Ovary (tissue), 9 donors: ENCODE measurements around the gene UNC5C. TPM values are rescaled to one million over a fixed set of nuclear protein-coding genes. Genes with fewer than 3 reads are reported as not detected.

Experiments
- DNase-seq, 5 donors: peaks; one replicate each; pipeline ENCODE4 v3.0.0-alpha.2; 2019 to 2020
- H3K27ac ChIP-seq, 2 donors: fragments of 200-600 bp; one replicate each; pipeline versions ENCODE4 v1.5.1 to v1.8.0; 2019 to 2022
- H3K27me3 ChIP-seq: fragments of 200-600 bp; one replicate; pipeline ENCODE4 v1.8.0; 2022
- H3K36me3 ChIP-seq: fragments of 200-600 bp; sonication (generic); one replicate; pipeline ENCODE4 v1.5.1; 2019
- H3K4me1 ChIP-seq: one replicate; pipeline ENCODE4 v1.8.1; 2013; ENCODE audit warnings: mild to moderate bottlenecking, moderate library complexity; ENCODE audit not compliant: insufficient read depth
- H3K4me3 ChIP-seq: fragments of 200-600 bp; sonication (generic); one replicate; pipeline ENCODE4 v1.5.1; 2017
- H3K9me3 ChIP-seq, 2 donors: fragments of 200-600 bp in 1 of 2; sonication (generic) in 1 of 2; one replicate each; pipeline versions ENCODE4 v1.5.1 to v1.8.1; 2013 to 2019; ENCODE audit warnings: mild to moderate bottlenecking in 1 of 2, moderate library complexity in 1 of 2
- EP300 ChIP-seq: sonication (generic); formaldehyde crosslinking; IDR thresholded peaks from one replicate; pipeline ENCODE4 v1.6.1; 2017; ENCODE audit warnings: antibody characterized with exemption
- POLR2A ChIP-seq: fragments of 450-650 bp; IDR thresholded peaks from one replicate; pipeline ENCODE4 v1.6.1; 2017; ENCODE audit warnings: antibody characterized with exemption, mild to moderate bottlenecking, moderate library complexity
- WGBS, 3 donors: extraction: QIAGEN DNeasy Blood & Tissue Kit in 1 of 3; methylation state at CpG; one replicate each; pipeline versions ENCODE4 v1.1.5 to v1.1.7; 2013 to 2017; 5-methylcytosine and 5-hydroxymethylcytosine counted together
- intact Hi-C, 4 donors: fragments of 100-400 bp; cut with DNase I; formaldehyde crosslinking; loops; one replicate each; pipeline versions ENCODE4 v1.11.0 to v1.15.1; 2022 to 2023
- polyA plus RNA-seq, 2 donors: library from polyadenylated mRNA; stranded (reverse); fragments of 200-250 nt in 1 of 2; fragments of 350-450 nt in 1 of 2; fragmentation: Illumina TruSeq in 1 of 2; extraction: RNeasy Lipid Tissue Mini Kit (QIAGEN cat#74804) in 1 of 2; gene quantifications; one replicate each; pipeline ENCODE4 v1.2.3, GENCODE V29; 2013 to 2014
- total RNA-seq, 7 donors: library from RNA; depleted of rRNA in 2 of 7; stranded (reverse); fragments of >200 nt in 2 of 7; fragmentation: NEBNext Ultra II Directional in 3 of 7; extraction: Animal tissue kit (Norgen Biotek cat#: 25700) in 3 of 7; gene quantifications; one replicate each; pipeline versions ENCODE4 v1.1.0 to v1.2.4, GENCODE V29; 2016 to 2023
- TF ChIP-seq, protein P1 (sequence below), 3 donors: fragments of 450-650 bp in 2 of 3; fragments of 200-600 bp in 1 of 3; IDR thresholded peaks; one replicate each; pipeline versions ENCODE4 v1.5.1 to v1.8.0; 2016 to 2022; ENCODE audit warnings: antibody characterized with exemption in 3 of 3, mild to moderate bottlenecking in 1 of 3
- donor health status: DM: no; HTN: no; CAD: no; lungs with moderate emphysema.
- donor health status: DM: no; HTN: no; CAD: no.
- donor health status: Bipolar disorder and iron deficiency.
- donor health status: DM: yes; HTN: yes; CAD: no.
- donor health status: DM: no; HTN: no; CAD: no.
- donor health status: DM: yes; HTN: yes; CAD: no.

The UNC5C gene
- total and polyA plus RNA-seq, 9 donors = 1.8 to 9.4 (median 3.9) TPM

DNA sequence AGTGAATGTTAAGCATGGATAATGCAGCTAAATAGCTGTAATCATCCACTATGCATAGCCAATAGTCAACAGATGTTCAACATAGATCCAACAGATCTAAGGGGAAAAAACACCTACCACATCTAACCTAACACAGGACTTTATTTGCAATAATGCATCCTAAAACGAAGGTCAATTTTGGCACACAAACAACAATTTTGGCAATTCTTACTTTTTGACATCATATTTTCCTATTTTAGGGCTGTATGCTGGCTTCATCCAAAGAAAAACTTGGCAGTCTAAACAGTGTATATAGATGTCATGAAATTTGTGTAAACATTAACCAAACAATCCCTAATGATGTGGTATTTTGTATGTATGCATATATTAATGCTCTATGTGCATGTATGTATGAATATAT lies 33.2 kb downstream of the UNC5C start:
- 31 to 42% (median 38%) methylated on average over 1 of the region's 1 CpG for WGBS, 3 donors
- TF ChIP-seq, protein P1, sequence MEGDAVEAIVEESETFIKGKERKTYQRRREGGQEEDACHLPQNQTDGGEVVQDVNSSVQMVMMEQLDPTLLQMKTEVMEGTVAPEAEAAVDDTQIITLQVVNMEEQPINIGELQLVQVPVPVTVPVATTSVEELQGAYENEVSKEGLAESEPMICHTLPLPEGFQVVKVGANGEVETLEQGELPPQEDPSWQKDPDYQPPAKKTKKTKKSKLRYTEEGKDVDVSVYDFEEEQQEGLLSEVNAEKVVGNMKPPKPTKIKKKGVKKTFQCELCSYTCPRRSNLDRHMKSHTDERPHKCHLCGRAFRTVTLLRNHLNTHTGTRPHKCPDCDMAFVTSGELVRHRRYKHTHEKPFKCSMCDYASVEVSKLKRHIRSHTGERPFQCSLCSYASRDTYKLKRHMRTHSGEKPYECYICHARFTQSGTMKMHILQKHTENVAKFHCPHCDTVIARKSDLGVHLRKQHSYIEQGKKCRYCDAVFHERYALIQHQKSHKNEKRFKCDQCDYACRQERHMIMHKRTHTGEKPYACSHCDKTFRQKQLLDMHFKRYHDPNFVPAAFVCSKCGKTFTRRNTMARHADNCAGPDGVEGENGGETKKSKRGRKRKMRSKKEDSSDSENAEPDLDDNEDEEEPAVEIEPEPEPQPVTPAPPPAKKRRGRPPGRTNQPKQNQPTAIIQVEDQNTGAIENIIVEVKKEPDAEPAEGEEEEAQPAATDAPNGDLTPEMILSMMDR (IDR thresholded peaks at IDR 0.05) = no peak
- no peak for TF ChIP-seq POLR2A
- no peak for TF ChIP-seq EP300

DNA sequence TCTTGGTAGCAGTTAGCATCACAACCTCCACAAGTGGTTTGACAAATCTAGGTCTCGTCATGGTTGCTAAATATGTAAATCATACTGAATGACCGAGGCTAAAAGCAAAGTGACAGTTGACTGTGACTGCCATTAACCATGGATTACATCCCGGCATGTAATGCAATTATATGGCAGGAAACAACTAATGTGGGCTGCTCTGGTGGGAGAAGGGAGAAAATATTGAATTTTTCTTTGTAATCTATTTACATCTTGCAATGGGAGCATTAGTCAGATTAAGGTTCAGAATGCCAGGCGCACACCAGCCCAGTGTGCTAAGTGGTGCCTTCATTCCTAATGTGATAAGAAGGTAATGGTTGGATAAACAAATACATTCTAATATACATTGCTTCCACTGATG lies 35.8 kb downstream of the UNC5C start:
- WGBS, 3 donors = 94 to 97% (median 95%) methylated on average over 4 of the region's 4 CpGs
- intact Hi-C loops = no loop called here
- H3K36me3 ChIP-seq = no peaks in the 10 kb centered on the region
- no peak overlapping the region for H3K27ac ChIP-seq
- H3K27me3 ChIP-seq = no peaks in the 10 kb centered on the region
- no peak overlapping the region for H3K4me3 ChIP-seq
- no peaks in the 10 kb centered on the region for H3K4me1 ChIP-seq
- TF ChIP-seq EP300 = no peak
- TF ChIP-seq, protein P1 (IDR thresholded peaks at IDR 0.05) = no peak
- no peak for TF ChIP-seq POLR2A
- no peak for DNase-seq
- H3K9me3 ChIP-seq = no peaks in the 10 kb centered on the region

More for the DNA sequence above, 33.2 kb downstream of the UNC5C start:
- no peaks in the 10 kb centered on the region for H3K36me3 ChIP-seq
- H3K9me3 ChIP-seq = no peaks in the 10 kb centered on the region
- no peak for DNase-seq
- H3K27ac ChIP-seq = no peak overlapping the region
- no peaks in the 10 kb centered on the region for H3K27me3 ChIP-seq
- H3K4me1 ChIP-seq = no peaks in the 10 kb centered on the region
- intact Hi-C loops = no loop called here
- H3K4me3 ChIP-seq = no peak overlapping the region

DNA sequence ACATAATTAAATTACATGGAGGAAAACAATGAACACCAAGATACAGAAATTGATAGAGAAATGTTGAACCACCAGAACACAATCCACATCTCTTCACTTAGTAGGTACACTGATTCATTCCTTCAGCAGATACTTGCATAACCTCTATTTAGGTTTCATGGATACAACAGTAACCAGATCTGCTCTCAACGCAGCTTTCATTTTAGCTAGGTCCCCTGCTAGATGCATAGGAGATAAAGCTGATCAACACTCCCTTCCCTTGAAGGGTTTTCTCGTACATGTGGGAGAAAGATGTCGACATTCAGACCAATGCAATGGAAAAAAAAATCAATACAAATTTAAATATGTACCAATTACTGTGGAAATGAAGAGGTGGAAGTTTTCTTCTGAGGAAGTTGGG lies 37.3 kb downstream of the UNC5C start:
- Histone ChIP-seq H3K4me1 (no peaks in the 10 kb centered on the region), H3K9me3 (no peaks in the 10 kb centered on the region), H3K27ac (no peak overlapping the region), H3K36me3 (no peaks in the 10 kb centered on the region), H3K27me3 (no peaks in the 10 kb centered on the region), H3K4me3 (no peak overlapping the region)
- intact Hi-C loops = no loop called here
- DNase-seq = no peak
- 94 to 95% (median 95%) methylated on average over 3 of the region's 3 CpGs for WGBS, 3 donors
- TF ChIP-seq POLR2A (no peak), EP300 (no peak)
- TF ChIP-seq, protein P1 (IDR thresholded peaks at IDR 0.05) = no peak

DNA sequence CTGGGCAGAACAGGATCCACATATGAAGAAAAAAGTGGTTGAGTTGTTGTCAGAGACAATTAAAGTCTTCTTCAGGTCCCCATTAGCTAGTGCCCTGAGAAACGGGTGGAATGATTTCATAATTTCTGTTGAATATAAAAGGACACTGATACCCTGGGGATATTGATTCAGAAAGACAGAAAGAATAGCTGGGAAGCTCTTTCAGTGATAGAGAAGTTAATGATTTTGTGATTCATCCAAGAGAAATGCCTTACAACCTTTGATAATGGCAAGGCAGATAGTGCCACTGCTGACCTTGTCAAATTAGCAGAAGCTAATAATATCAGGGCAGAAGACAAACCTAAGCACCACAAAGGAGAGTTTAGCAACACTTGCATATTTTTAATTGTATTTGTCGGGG lies 37.9 kb downstream of the UNC5C start:
- TF ChIP-seq, protein P1 (IDR thresholded peaks at IDR 0.05) = no peak
- TF ChIP-seq POLR2A = no peak
- TF ChIP-seq EP300 = no peak
- Histone ChIP-seq H3K27me3 (no peaks in the 10 kb centered on the region), H3K4me1 (no peaks in the 10 kb centered on the region), H3K27ac (no peak overlapping the region), H3K36me3 (no peaks in the 10 kb centered on the region), H3K4me3 (no peak overlapping the region), H3K9me3 (no peaks in the 10 kb centered on the region)
- 79 to 91% (median 83%) methylated on average over 2 of the region's 2 CpGs for WGBS, 3 donors
- intact Hi-C loops = no loop called here
- DNase-seq = no peak
